ENCODE measurements around the gene CENPN.

DNA sequence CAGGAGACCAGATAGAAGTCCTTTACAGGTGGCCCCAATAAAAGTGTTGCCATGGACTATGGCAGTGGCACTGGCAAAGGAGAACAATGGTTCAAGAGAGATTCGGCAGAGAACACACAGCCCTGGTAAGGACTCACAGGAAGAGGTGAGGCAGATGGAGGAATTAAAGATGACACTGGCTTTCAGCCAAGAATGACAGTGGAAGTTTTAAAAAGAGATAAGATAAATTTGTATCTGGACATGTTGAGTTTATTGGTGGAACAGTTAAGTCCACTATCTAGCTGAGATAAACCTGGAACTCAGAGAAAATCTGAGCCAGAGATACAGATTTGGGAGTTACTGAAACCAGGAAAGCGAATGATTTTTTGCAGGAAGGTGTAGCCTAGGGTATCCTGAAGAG, 20.5 kb upstream of the CENPN start:
- TF ChIP-seq, protein P1, sequence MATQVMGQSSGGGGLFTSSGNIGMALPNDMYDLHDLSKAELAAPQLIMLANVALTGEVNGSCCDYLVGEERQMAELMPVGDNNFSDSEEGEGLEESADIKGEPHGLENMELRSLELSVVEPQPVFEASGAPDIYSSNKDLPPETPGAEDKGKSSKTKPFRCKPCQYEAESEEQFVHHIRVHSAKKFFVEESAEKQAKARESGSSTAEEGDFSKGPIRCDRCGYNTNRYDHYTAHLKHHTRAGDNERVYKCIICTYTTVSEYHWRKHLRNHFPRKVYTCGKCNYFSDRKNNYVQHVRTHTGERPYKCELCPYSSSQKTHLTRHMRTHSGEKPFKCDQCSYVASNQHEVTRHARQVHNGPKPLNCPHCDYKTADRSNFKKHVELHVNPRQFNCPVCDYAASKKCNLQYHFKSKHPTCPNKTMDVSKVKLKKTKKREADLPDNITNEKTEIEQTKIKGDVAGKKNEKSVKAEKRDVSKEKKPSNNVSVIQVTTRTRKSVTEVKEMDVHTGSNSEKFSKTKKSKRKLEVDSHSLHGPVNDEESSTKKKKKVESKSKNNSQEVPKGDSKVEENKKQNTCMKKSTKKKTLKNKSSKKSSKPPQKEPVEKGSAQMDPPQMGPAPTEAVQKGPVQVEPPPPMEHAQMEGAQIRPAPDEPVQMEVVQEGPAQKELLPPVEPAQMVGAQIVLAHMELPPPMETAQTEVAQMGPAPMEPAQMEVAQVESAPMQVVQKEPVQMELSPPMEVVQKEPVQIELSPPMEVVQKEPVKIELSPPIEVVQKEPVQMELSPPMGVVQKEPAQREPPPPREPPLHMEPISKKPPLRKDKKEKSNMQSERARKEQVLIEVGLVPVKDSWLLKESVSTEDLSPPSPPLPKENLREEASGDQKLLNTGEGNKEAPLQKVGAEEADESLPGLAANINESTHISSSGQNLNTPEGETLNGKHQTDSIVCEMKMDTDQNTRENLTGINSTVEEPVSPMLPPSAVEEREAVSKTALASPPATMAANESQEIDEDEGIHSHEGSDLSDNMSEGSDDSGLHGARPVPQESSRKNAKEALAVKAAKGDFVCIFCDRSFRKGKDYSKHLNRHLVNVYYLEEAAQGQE (IDR thresholded peaks at IDR 0.05; ENCODE audit: low read depth): no peak
- TF ChIP-seq NFIC (IDR thresholded peaks at IDR 0.05) (no peak), EP300 (IDR thresholded peaks at IDR 0.05; ENCODE audit: borderline replicate concordance) (no peak), TAF1 (IDR thresholded peaks at IDR 0.05; ENCODE audit: low read depth) (no peak), RAD21 (IDR thresholded peaks at IDR 0.05; ENCODE audit: low read depth) (no peak), ZBTB7A (IDR thresholded peaks at IDR 0.05; ENCODE audit: low read depth) (no peak), FOXM1 (IDR thresholded peaks at IDR 0.05; ENCODE audit: borderline replicate concordance, low read depth) (no peak), YY1 (IDR thresholded peaks at IDR 0.05; ENCODE audit: low read depth) (no peak)
- TF ChIP-seq, protein P2, sequence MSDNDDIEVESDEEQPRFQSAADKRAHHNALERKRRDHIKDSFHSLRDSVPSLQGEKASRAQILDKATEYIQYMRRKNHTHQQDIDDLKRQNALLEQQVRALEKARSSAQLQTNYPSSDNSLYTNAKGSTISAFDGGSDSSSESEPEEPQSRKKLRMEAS (IDR thresholded peaks at IDR 0.05): no peak
- TF ChIP-seq, protein P3, sequence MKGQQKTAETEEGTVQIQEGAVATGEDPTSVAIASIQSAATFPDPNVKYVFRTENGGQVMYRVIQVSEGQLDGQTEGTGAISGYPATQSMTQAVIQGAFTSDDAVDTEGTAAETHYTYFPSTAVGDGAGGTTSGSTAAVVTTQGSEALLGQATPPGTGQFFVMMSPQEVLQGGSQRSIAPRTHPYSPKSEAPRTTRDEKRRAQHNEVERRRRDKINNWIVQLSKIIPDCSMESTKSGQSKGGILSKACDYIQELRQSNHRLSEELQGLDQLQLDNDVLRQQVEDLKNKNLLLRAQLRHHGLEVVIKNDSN (IDR thresholded peaks at IDR 0.05): no peak
